Ascending aorta (tissue), 2 donors: ENCODE results near the gene ELAC1. TPM values are rescaled to one million over a fixed set of nuclear protein-coding genes. Genes with fewer than 3 reads are reported as not detected.

Experiments
- DNase-seq, 2 donors: peaks; one replicate each; pipeline ENCODE4 v3.0.0-alpha.2; 2019; ENCODE audit warnings: low spot score in 2 of 2
- H3K27ac ChIP-seq, 2 donors: fragments of 200-600 bp; sonication (generic); one replicate each; pipeline ENCODE4 v1.5.1; 2016 to 2017; ENCODE audit warnings: mild to moderate bottlenecking in 1 of 2
- H3K27me3 ChIP-seq: fragments of 200-600 bp; sonication (generic); one replicate; pipeline ENCODE4 v1.5.1; 2017
- H3K36me3 ChIP-seq, 2 donors: fragments of 200-600 bp; sonication (generic); one replicate each; pipeline ENCODE4 v1.5.1; 2016
- H3K4me1 ChIP-seq, 2 donors: fragments of 200-600 bp; sonication (generic); one replicate each; pipeline ENCODE4 v1.5.1; 2016 to 2017; ENCODE audit warnings: mild to moderate bottlenecking in 1 of 2
- H3K4me3 ChIP-seq, 2 donors: fragments of 200-600 bp; sonication (generic); one replicate each; pipeline ENCODE4 v1.5.1; 2016 to 2017; ENCODE audit warnings: mild to moderate bottlenecking in 1 of 2
- H3K9me3 ChIP-seq, 2 donors: fragments of 200-600 bp; sonication (generic); one replicate each; pipeline ENCODE4 v1.5.1; 2016
- intact Hi-C: fragments of 100-400 bp; cut with DNase I; formaldehyde crosslinking; loops from one replicate; pipeline ENCODE4 v1.15.1; 2023
- total RNA-seq: library from RNA; depleted of rRNA; stranded (reverse); fragments of >200 nt; gene quantifications from one replicate; pipeline ENCODE4 v1.1.0, GENCODE V29; 2016
- TF ChIP-seq, protein P1 (sequence below), 3 experiments: fragments of 200-600 bp in 2 of 3; fragments of 450-650 bp in 1 of 3; sonication (generic) in 2 of 3; IDR thresholded peaks; one replicate each; pipeline ENCODE4 v1.5.1; 2016 to 2019; ENCODE audit warnings: antibody characterized with exemption in 3 of 3, mild to moderate bottlenecking in 1 of 3, moderate library complexity in 1 of 3

The ELAC1 gene
- total RNA-seq, 1 donor from 2014 or later: not detected

DNA sequence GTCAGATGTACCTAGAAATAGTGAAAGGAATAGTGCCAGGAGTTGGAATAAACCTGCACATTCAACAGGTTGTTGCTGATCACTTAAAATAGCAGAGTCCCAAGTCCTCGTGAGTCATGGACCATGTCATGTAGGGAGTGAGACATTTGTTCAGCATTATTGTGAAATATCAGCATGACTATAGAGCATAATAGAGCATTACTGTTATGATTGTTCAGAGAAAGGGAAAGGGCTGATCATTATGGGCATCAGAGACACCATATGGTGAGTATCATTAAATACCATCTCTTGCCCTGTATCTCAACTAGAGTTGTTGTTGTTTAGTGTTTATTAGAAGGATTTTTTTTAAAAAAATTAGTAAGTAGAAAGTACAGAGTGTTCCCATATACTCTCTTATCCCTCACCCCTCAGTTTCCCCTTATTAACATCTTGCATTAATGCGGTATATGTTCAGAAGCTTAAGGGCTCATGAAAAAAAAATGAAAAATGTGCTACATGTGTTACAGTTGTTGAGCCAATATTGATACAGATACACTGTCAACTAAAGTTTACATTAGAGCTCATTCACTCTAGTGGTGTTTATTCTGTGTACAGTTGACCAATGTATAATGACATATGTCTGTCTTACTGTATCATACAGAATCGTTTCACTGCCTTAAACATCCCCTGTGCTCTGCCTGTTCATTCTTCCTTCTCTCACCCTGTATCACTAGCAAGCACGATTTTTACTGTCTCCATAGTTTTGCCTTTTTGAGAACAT is 5.7 kb downstream of the ELAC1 start:
- TF ChIP-seq, protein P1, sequence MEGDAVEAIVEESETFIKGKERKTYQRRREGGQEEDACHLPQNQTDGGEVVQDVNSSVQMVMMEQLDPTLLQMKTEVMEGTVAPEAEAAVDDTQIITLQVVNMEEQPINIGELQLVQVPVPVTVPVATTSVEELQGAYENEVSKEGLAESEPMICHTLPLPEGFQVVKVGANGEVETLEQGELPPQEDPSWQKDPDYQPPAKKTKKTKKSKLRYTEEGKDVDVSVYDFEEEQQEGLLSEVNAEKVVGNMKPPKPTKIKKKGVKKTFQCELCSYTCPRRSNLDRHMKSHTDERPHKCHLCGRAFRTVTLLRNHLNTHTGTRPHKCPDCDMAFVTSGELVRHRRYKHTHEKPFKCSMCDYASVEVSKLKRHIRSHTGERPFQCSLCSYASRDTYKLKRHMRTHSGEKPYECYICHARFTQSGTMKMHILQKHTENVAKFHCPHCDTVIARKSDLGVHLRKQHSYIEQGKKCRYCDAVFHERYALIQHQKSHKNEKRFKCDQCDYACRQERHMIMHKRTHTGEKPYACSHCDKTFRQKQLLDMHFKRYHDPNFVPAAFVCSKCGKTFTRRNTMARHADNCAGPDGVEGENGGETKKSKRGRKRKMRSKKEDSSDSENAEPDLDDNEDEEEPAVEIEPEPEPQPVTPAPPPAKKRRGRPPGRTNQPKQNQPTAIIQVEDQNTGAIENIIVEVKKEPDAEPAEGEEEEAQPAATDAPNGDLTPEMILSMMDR (IDR thresholded peaks at IDR 0.05): no peak
- Histone ChIP-seq H3K4me3 (no peak overlapping the region), H3K9me3 (no peaks in the 10 kb centered on the region), H3K36me3 (peaks cover 24 to 42% of the 10 kb centered on the region in 2 donors), H3K27me3 (no peaks in the 10 kb centered on the region), H3K4me1 (peaks cover 0 to 7% of the 10 kb centered on the region in 2 donors), H3K27ac (no peak overlapping the region)
- DNase-seq: no peak
- intact Hi-C loops: no loop called here

DNA sequence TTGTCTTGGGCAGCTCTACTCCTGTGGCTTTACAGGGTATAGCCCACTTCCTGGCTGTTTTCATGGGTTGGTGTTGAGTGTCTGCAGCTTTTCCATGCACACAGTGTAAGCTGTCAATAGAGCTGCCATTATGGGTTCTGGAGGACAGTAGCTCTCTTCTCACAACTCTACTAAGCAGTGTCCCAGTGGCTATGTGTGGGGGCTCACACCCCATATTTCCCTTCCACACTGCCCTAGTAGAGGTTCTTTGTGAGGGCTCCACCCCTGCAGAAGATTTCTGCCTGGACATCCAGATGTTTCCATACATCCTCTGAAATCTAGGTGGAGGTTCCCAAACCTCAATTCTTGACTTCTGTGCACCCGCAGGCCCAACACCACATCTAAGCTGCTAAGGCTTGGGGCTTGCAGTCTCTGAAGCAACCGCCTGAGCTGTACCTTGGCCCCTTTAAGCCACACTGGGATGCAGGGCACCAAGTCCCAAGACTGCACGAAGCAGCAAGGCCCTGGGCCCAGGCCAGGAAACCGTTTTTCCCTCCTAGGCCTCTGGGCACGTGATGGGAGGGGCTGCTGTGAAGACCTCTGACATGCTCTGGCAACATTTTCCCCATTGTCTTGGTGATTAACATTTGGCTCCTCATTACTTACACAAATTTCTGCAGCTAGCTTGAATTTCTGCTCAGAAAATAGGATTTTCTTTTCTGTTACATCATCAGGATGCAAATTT is 9.4 kb downstream of the ELAC1 start:
- H3K4me3 ChIP-seq: no peak overlapping the region
- H3K36me3 ChIP-seq: peaks cover 24 to 43% of the 10 kb centered on the region in 2 donors
- no peak overlapping the region for H3K27ac ChIP-seq
- H3K27me3 ChIP-seq: no peaks in the 10 kb centered on the region
- H3K9me3 ChIP-seq: no peaks in the 10 kb centered on the region
- no peak for DNase-seq
- intact Hi-C loops: no loop called here
- TF ChIP-seq, protein P1 (IDR thresholded peaks at IDR 0.05): no peak
- H3K4me1 ChIP-seq: no peaks in the 10 kb centered on the region

DNA sequence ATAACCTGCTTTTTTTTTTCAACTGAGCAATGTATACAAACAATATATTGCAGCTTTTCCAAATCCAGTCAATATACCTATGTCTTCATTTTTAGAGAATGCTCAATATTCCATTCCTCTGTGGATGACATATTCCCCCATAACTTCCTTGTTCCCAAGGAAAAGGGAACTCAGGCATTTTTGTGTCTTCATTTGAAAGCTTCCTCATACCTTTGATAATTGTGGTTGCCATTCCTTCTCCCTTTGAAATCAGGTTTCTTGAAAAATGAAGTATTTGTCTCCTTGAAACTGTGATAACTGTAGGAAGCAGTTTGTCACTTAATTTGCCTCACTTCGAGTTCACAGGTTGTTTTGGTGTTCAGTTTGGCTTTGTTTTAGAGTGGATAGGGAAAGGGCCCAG is 13.5 kb downstream of the ELAC1 start:
- H3K27ac ChIP-seq: no peak overlapping the region
- no peaks in the 10 kb centered on the region for H3K4me1 ChIP-seq
- no peak overlapping the region for H3K4me3 ChIP-seq
- intact Hi-C loops: no loop called here
- peaks cover 7 to 23% of the 10 kb centered on the region in 2 donors for H3K36me3 ChIP-seq
- no peak for DNase-seq
- H3K9me3 ChIP-seq: no peaks in the 10 kb centered on the region
- no peaks in the 10 kb centered on the region for H3K27me3 ChIP-seq
- TF ChIP-seq, protein P1 (IDR thresholded peaks at IDR 0.05): no peak

DNA sequence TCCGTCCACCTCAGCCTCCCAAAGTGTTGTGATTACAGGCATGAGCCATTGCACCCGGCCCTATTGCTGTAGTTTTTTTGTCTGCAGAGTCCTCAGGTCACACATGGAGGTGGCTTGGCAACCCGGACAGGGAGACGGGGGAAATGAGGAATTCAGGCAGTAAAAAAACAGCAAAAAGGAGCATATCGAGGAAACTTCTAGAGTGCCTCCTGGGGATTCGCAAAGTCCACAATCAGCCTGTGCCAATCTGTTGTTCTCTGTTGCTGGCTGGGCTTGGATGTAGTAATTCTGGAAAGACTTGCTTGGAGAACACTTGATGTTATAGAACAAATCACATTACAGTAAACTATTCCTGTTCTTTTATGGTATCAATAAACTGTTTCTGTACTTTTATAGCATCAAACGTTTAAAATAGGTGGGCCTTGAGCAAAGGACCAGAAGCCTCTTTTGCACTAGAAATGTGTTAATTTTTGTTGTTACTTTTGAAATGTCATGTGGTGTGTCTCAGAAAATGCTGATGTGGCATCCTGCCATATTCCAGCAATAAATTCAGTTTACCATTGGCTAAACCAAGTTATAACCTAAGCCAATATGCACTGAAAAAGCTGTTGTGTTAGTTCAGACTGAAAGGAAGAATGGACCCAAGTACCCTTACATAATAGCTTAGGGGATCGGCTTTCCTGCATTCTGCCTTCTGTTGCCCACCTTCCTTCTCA is 14.4 kb downstream of the ELAC1 start:
- peaks cover 6 to 15% of the 10 kb centered on the region in 2 donors for H3K36me3 ChIP-seq
- no peak overlapping the region for H3K4me3 ChIP-seq

DNA sequence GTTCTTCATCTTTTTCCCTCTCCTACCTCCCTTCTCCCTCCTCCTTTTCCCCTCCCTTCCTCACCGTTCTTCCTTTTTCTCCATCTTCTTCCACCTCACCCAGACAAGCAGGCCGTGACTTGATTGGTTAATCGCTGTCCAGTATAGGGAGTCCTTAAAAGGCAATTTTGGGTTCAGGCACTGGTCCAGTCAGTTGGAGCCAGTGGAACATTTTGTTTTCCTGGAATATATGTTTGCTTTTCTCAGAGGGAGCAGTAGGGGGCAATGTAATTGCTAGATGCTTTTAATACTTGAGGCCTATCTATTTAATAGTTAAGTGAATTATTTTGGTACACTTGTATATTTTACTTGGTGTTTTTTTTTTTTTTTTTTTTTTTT is 15.0 kb downstream of the ELAC1 start:
- peaks cover 0 to 2% of the 10 kb centered on the region in 2 donors for H3K4me1 ChIP-seq
- peaks cover 3 to 9% of the 10 kb centered on the region in 2 donors for H3K36me3 ChIP-seq
- no peak for DNase-seq
- H3K27me3 ChIP-seq: no peaks in the 10 kb centered on the region
- TF ChIP-seq, protein P1 (IDR thresholded peaks at IDR 0.05): no peak
- no peak overlapping the region for H3K27ac ChIP-seq
- no peaks in the 10 kb centered on the region for H3K9me3 ChIP-seq
- intact Hi-C loops: no loop called here
- no peak overlapping the region for H3K4me3 ChIP-seq

More for the DNA sequence above, 14.4 kb downstream of the ELAC1 start:
- no peaks in the 10 kb centered on the region for H3K9me3 ChIP-seq
- no peak for DNase-seq
- no peaks in the 10 kb centered on the region for H3K27me3 ChIP-seq
- intact Hi-C loops: no loop called here
- peaks cover 0 to 2% of the 10 kb centered on the region in 2 donors for H3K4me1 ChIP-seq
- no peak overlapping the region for H3K27ac ChIP-seq
- TF ChIP-seq, protein P1 (IDR thresholded peaks at IDR 0.05): no peak
